GM12878 (cell line): ENCODE results near the gene NECAB3. TPM values are rescaled to one million over a fixed set of nuclear protein-coding genes. Genes with fewer than 3 reads are reported as not detected.

Source experiments
- ATAC-seq: fragments of 200-7000 bp; cut with Tn5 transposase; 3 replicates; pipeline ENCODE4 v1.9.1; 2020; ENCODE audit warnings: mild to moderate bottlenecking, moderate library complexity
- BruUV-seq: library from RNA; stranded (reverse); fragments of 400-500 nt; replicated peaks from 2 replicates; lab custom pipeline; 2021; lab: Mats Ljungman, UMichigan
- CTCF ChIA-PET: fragments of 300-600 bp; sonication (Branson Sonifier 250); formaldehyde crosslinking; extraction: SDS; loops from one replicate; lab custom pipeline; 2021; ENCODE audit warnings: inconsistent platforms; lab: Yijun Ruan, JAX
- POLR2A ChIA-PET: fragments of 350-600 bp; formaldehyde crosslinking; extraction: SDS; loops from one replicate; lab custom pipeline; 2021; ENCODE audit warnings: inconsistent platforms; lab: Charles Lee
- RAD21 ChIA-PET: fragments of 300-600 bp; sonication (Branson Sonifier 250); formaldehyde crosslinking; loops from one replicate; lab custom pipeline; 2023; ENCODE audit warnings: antibody characterized with exemption; ENCODE audit not compliant: unreplicated experiment; lab: Charles Lee
- SMC1A ChIA-PET: fragments of 300-600 bp; sonication (Branson Sonifier 250); formaldehyde crosslinking; loops from one replicate; lab custom pipeline; 2023; ENCODE audit not compliant: unreplicated experiment, uncharacterized antibody; lab: Charles Lee
- DNase-seq: peaks from one replicate; pipeline ENCODE4 v3.0.0-alpha.2; 2011; ENCODE audit warnings: low read depth, low spot score
- FAIRE-seq: peaks from 3 replicates; lab custom pipeline; 2011; peaks lifted over from hg19 to GRCh38; lab: Jason Lieb, UNC
- H2AFZ ChIP-seq: 2 replicates; pipeline ENCODE4 v1.6.0; 2011; ENCODE audit warnings: low read depth, low read length, control low read depth; ENCODE audit not compliant: control insufficient read depth
- H3K27ac ChIP-seq: 2 replicates; pipeline ENCODE4 v1.5.1; 2011; ENCODE audit warnings: control low read depth; ENCODE audit not compliant: control insufficient read depth, insufficient read depth
- H3K27me3 ChIP-seq, 2 experiments: replicated peaks in 1 of 2; 2 replicates each; pipeline versions ENCODE4 v1.6.0 to v1.6.1; 2011; ENCODE audit warnings: low read length in 1 of 2; ENCODE audit not compliant: control insufficient read depth in 2 of 2, insufficient read depth in 2 of 2
- H3K36me3 ChIP-seq, 2 experiments: 2 replicates each; pipeline ENCODE4 v1.5.1; 2011; ENCODE audit warnings: low read length in 1 of 2; ENCODE audit not compliant: control insufficient read depth in 2 of 2, insufficient read depth in 2 of 2
- H3K4me1 ChIP-seq: 2 replicates; pipeline ENCODE4 v1.6.1; 2011; ENCODE audit warnings: mild to moderate bottlenecking, low read length, moderate library complexity, mixed read lengths; ENCODE audit not compliant: control insufficient read depth, insufficient read depth
- H3K4me2 ChIP-seq: 2 replicates; pipeline ENCODE4 v1.6.0; 2011; ENCODE audit warnings: control low read depth; ENCODE audit not compliant: control insufficient read depth, insufficient read depth
- H3K4me3 ChIP-seq: fragments of 200-600 bp; sonication (generic); 2 replicates; pipeline ENCODE4 v1.5.1; 2016
- H3K79me2 ChIP-seq: 2 replicates; pipeline ENCODE4 v1.6.0; 2011; ENCODE audit warnings: low read length; ENCODE audit not compliant: control insufficient read depth, insufficient read depth
- H3K9ac ChIP-seq: 2 replicates; pipeline ENCODE4 v1.8.0; 2011; ENCODE audit warnings: low read length, control low read depth, mixed read lengths; ENCODE audit not compliant: control insufficient read depth, insufficient read depth
- H3K9me3 ChIP-seq: replicated peaks from 3 replicates; pipeline ENCODE4 v1.5.1; 2011; ENCODE audit warnings: mild to moderate bottlenecking, low read length; ENCODE audit not compliant: control insufficient read depth, insufficient read depth
- H4K20me1 ChIP-seq: 2 replicates; pipeline ENCODE4 v1.6.0; 2011; ENCODE audit not compliant: control insufficient read depth, insufficient read depth
- ATF2 ChIP-seq: IDR thresholded peaks from 2 replicates; pipeline ENCODE4 v1.6.1; 2012; ENCODE audit warnings: low read length, inconsistent platforms
- ATF7 ChIP-seq: fragments of 450-650 bp; IDR thresholded peaks from 2 replicates; pipeline ENCODE4 v1.6.1; 2016; ENCODE audit warnings: low read depth, mild to moderate bottlenecking
- CEBPZ ChIP-seq: fragments of 150-350 bp; IDR thresholded peaks from 2 replicates; pipeline ENCODE4 v1.6.1; 2016; ENCODE audit warnings: low read depth, low read length
- CHD4 ChIP-seq: fragments of 200-600 bp; sonication (generic); IDR thresholded peaks from 2 replicates; pipeline ENCODE4 v1.6.1; 2016; ENCODE audit warnings: mild to moderate bottlenecking
- CREB1 ChIP-seq: IDR thresholded peaks from 2 replicates; pipeline ENCODE4 v1.6.1; 2012; ENCODE audit warnings: low read depth, mild to moderate bottlenecking, inconsistent platforms
- EED ChIP-seq: sonication (generic); IDR thresholded peaks from 2 replicates; pipeline ENCODE4 v1.6.1; 2016; ENCODE audit warnings: antibody characterized with exemption, low read depth
- IRF4 ChIP-seq: IDR thresholded peaks from 2 replicates; pipeline ENCODE4 v1.6.1; 2011; ENCODE audit warnings: low read depth, low read length
- MEF2A ChIP-seq: IDR thresholded peaks from 2 replicates; pipeline ENCODE4 v1.6.1; 2011; ENCODE audit warnings: low read depth, mild to moderate bottlenecking, low read length, moderate library complexity; ENCODE audit not compliant: insufficient read depth
- MLLT1 ChIP-seq: fragments of 450-650 bp; IDR thresholded peaks from 2 replicates; pipeline ENCODE4 v1.6.1; 2016; ENCODE audit warnings: mild to moderate bottlenecking
- NFXL1 ChIP-seq: fragments of 450-650 bp; IDR thresholded peaks from 2 replicates; pipeline ENCODE4 v1.6.1; 2017; ENCODE audit warnings: antibody characterized with exemption, mild to moderate bottlenecking, borderline replicate concordance
- POU2F2 ChIP-seq: IDR thresholded peaks from 3 replicates; pipeline ENCODE4 v1.6.1; 2011; ENCODE audit warnings: low read depth, mild to moderate bottlenecking, low read length, borderline replicate concordance
- RELA ChIP-seq: fragments of 450-650 bp; IDR thresholded peaks from 2 replicates; pipeline ENCODE4 v1.8.0; 2014; ENCODE audit warnings: borderline replicate concordance; ENCODE audit not compliant: partially characterized antibody
- SMARCA5 ChIP-seq: fragments of 450-650 bp; IDR thresholded peaks from 2 replicates; pipeline ENCODE4 v1.6.1; 2017; ENCODE audit warnings: mild to moderate bottlenecking
- SMC3 ChIP-seq: IDR thresholded peaks from 2 replicates; pipeline ENCODE4 v1.6.1; 2011; ENCODE audit warnings: low read length, improper control_type of control experiment, borderline replicate concordance
- STAT1 ChIP-seq: fragments of 450-650 bp; conservative IDR thresholded peaks from 2 replicates; pipeline ENCODE4 v1.6.1; 2014; ENCODE audit warnings: antibody characterized with exemption, mild to moderate bottlenecking
- TAF1 ChIP-seq: IDR thresholded peaks from 2 replicates; pipeline ENCODE4 v1.6.1; 2011; ENCODE audit warnings: mild to moderate bottlenecking, low read depth, low read length, borderline replicate concordance
- WGBS: methylation state at CpG from one replicate; pipeline ENCODE4 v1.1.6; 2016; ENCODE audit warnings: low lambda C conversion rate; ENCODE audit not compliant: insufficient replicate concordance, insufficient coverage; ENCODE audit errors: missing lambda C conversion rate; 5-methylcytosine and 5-hydroxymethylcytosine counted together
- in situ Hi-C: fragments of 300-500 bp; cut with MboI; formaldehyde crosslinking; loops from 9 replicates; pipeline ENCODE4 v1.14.3; 2018; ENCODE audit warnings: mixed read lengths
- intact Hi-C: fragments of 100-400 bp; cut with micrococcal nuclease; formaldehyde crosslinking; loops from one replicate; pipeline ENCODE4 v1.14.2; 2022; ENCODE audit not compliant: unreplicated experiment
- polyA plus RNA-seq, 11 experiments: library from polyadenylated mRNA; depleted of rRNA in 4 of 11; unstranded in 6 of 11; stranded (reverse) in 5 of 11; fragments of >200 nt; fragmentation: Nextera tagmentation in 4 of 11; fragmentation: Illumina TruSeq in 1 of 11; extraction: Ambion mirVana in 4 of 11; extraction: Trizol in 1 of 11; gene quantifications; 1 replicate in 1 of 11; 2 replicates in 10 of 11; pipeline versions ENCODE4 v1.2.1 to v1.2.3, GENCODE V29; 2011 to 2016; ENCODE audit warnings: inconsistent platforms in 2 of 11, missing spikeins in 2 of 11, low read depth in 1 of 11
- total RNA-seq, 4 experiments: library from RNA; depleted of rRNA in 3 of 4; stranded (reverse); fragments of >200 nt in 3 of 4; fragmentation: Illumina TruSeq in 1 of 4; extraction: Trizol in 1 of 4; gene quantifications; 2 replicates each; pipeline versions ENCODE4 v1.2.1 to v1.2.3, GENCODE V29; 2013 to 2021

NECAB3 gene
- total and polyA plus RNA-seq, 10 of the 15 experiments (the other 5 are each of a cell fraction or from before 2014, with no cell fraction given) = 0.21 to 17.0 (median 7.2) TPM

- TF ChIP-seq ATF7 = no peak
- TF ChIP-seq SMC3 = no peak
Observed at GRCh38 chr20:33612001-33612400, 62.2 kb downstream of the NECAB3 start (continued).

GRCh38 chr20:33611106-33611505, 63.1 kb downstream of the NECAB3 start:
- Histone ChIP-seq H3K4me3 (no peak overlapping the region), H3K27me3 (no peaks in the 10 kb centered on the region), H3K27ac (no peak overlapping the region), H3K36me3 (peaks cover 0 to 6% of the 10 kb centered on the region in 2 experiments; a peak in 1 of 4 replicates), H2AFZ (no peak overlapping the region), H3K4me1 (peaks cover 13% of the 10 kb centered on the region), H3K9ac (no peak overlapping the region), H3K9me3 (no peaks in the 10 kb centered on the region), H3K79me2 (no peaks in the 10 kb centered on the region), H4K20me1 (no peaks in the 10 kb centered on the region), H3K4me2 (no peak overlapping the region)
- FAIRE-seq = no peak
- no TSS peak for BruUV-seq
- ATAC-seq = no peak
- RAD21 ChIA-PET = no interaction called here
- in situ Hi-C loops = no loop called here
- POLR2A ChIA-PET = no interaction called here
- intact Hi-C loops = no loop called here
- 5% methylated on average over 5 of the region's 5 CpGs for WGBS
- DNase-seq = no peak
- CTCF ChIA-PET = interaction anchor here (0.5 kb wide), 1 partner anchor 119 kb away, joined by 5 read pairs; no protein-coding TSS in a partner anchor
- SMC1A ChIA-PET = no interaction called here
- TF ChIP-seq CHD4 (no peak), NFXL1 (no peak), SMARCA5 (no peak), POU2F2 (no peak), EED (no peak), IRF4 (no peak), CREB1 (no peak), CEBPZ (no peak), MEF2A (no peak), MLLT1 (no peak), ATF2 (no peak), STAT1 (no peak), TAF1 (no peak), RELA (no peak)
